Measurements from ENCODE around the gene TEP1.

GRCh38 chr14:20460458-20461224, 47.3 kb upstream of the TEP1 start:
- TF ChIP-seq, protein P1, sequence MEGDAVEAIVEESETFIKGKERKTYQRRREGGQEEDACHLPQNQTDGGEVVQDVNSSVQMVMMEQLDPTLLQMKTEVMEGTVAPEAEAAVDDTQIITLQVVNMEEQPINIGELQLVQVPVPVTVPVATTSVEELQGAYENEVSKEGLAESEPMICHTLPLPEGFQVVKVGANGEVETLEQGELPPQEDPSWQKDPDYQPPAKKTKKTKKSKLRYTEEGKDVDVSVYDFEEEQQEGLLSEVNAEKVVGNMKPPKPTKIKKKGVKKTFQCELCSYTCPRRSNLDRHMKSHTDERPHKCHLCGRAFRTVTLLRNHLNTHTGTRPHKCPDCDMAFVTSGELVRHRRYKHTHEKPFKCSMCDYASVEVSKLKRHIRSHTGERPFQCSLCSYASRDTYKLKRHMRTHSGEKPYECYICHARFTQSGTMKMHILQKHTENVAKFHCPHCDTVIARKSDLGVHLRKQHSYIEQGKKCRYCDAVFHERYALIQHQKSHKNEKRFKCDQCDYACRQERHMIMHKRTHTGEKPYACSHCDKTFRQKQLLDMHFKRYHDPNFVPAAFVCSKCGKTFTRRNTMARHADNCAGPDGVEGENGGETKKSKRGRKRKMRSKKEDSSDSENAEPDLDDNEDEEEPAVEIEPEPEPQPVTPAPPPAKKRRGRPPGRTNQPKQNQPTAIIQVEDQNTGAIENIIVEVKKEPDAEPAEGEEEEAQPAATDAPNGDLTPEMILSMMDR (IDR thresholded peaks at IDR 0.05): no peak
- TF ChIP-seq POLR2AphosphoS5 (IDR thresholded peaks at IDR 0.05; ENCODE audit: low read depth, low read length): no peak
- no peak for TF ChIP-seq SIN3A (IDR thresholded peaks at IDR 0.05; ENCODE audit: borderline replicate concordance, insufficient read depth, low read depth, low read length)
- TF ChIP-seq, protein P2, sequence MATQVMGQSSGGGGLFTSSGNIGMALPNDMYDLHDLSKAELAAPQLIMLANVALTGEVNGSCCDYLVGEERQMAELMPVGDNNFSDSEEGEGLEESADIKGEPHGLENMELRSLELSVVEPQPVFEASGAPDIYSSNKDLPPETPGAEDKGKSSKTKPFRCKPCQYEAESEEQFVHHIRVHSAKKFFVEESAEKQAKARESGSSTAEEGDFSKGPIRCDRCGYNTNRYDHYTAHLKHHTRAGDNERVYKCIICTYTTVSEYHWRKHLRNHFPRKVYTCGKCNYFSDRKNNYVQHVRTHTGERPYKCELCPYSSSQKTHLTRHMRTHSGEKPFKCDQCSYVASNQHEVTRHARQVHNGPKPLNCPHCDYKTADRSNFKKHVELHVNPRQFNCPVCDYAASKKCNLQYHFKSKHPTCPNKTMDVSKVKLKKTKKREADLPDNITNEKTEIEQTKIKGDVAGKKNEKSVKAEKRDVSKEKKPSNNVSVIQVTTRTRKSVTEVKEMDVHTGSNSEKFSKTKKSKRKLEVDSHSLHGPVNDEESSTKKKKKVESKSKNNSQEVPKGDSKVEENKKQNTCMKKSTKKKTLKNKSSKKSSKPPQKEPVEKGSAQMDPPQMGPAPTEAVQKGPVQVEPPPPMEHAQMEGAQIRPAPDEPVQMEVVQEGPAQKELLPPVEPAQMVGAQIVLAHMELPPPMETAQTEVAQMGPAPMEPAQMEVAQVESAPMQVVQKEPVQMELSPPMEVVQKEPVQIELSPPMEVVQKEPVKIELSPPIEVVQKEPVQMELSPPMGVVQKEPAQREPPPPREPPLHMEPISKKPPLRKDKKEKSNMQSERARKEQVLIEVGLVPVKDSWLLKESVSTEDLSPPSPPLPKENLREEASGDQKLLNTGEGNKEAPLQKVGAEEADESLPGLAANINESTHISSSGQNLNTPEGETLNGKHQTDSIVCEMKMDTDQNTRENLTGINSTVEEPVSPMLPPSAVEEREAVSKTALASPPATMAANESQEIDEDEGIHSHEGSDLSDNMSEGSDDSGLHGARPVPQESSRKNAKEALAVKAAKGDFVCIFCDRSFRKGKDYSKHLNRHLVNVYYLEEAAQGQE (IDR thresholded peaks at IDR 0.05; ENCODE audit: insufficient read depth in 1 of 2, low read depth in 2 of 2, low read length in 1 of 2): no peak
